GM12872 (cell line): ENCODE measurements around the gene DBH.

Experiments used
- CTCF ChIP-seq: IDR thresholded peaks from 3 replicates; pipeline ENCODE4 v1.5.1; 2011; ENCODE audit warnings: low read depth, mild to moderate bottlenecking, low read length, moderate library complexity; ENCODE audit not compliant: insufficient read depth

Gene DBH

DNA sequence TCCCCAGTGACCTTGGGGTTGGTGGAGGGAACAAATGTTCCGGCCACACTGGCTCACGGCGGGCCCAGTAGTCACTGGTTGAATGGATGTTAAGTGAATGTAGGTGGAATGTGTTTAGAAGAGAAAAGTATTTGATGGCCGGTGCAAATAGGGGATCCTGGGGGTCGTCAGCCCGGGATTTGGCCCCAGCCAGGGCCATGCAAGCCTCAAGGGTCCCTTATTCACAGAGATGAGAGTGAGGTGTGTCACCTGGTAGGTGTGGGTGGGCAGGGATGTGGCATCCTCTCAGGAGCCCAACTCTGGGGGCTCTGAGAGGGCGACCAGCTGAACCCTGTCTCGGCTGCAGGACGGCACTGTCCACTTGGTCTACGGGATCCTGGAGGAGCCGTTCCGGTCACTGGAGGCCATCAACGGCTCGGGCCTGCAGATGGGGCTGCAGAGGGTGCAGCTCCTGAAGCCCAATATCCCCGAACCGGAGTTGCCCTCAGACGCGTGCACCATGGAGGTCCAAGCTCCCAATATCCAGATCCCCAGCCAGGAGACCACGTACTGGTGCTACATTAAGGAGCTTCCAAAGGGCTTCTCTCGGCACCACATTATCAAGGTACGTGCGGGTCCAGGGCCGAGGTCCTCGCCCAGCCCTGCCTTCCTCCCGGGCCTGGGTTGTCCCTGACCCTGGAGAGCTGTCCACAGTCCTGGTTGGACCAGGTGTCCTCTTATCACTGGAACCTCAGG, 5.9 kb downstream of the DBH start:
- no peak for TF ChIP-seq CTCF

DNA sequence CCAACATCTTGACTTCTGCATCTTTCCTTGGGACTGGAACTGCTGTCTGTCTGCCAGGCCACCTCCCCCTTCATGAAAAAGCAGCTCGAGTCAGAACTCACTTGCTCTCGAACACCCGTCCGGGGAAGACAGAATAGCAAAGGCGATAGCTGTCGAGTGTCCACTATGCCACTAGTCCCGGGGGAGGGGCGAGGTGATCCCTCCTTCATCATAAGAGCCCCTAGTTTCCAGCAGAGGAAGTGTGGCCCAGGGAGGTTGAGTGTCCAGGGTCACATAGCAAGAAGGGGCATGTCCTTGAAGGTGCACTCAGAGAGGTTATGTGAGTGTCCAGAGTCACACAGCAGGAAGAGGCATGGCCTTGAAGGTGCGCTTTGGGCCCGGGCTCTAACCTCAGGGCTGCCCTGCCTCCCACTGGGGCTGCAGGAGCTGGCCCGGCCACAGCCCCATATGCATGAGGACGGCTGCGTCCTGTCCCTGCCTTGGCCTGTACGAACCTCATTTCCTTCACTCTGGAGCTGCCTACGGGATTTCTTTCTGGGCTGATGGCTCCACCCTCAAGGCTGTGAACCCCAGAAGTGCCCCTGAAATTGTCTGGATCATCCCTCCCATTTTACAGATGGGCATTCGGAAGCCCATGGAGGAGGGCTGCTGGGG, 6.7 kb downstream of the DBH start:
- TF ChIP-seq CTCF: no peak

- TF ChIP-seq CTCF: no peak
Observed at GRCh38 chr9:133643362-133643755, 7.2 kb downstream of the DBH start.

DNA sequence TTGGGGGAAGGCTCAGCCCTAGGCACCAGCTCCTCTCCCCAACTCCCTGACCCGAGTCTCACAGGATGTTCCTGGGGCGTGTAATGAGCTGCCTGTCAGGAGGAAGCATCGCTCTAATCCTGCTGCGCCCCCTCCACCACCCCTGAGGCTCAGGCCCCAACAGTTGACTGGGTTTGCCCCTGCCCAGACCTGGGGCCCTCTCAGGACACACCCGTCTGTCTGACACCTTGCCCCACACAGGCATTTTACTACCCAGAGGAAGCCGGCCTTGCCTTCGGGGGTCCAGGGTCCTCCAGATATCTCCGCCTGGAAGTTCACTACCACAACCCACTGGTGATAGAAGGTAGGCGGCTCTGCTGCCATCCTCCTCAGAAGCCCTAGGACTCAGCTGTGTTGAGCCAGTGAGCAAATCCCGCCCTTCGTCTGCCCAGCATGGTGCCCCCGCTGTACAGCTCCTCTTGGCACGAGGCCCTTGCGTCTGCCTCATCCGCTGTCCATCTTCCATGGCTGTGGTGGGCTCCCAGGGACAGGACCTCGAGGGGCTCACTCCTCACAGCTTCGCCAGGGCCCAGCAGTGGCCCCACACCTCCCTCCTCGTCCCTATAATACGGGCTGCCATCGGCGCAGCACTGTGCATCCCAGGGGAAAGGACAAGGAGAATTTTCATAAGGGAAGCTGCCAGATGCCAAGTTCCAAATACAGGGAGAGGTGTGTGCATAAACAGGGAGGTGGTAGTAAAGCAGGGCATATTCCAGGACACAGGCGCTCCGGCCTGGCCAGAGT, 8.0 kb downstream of the DBH start:
- TF ChIP-seq CTCF: no peak

DNA sequence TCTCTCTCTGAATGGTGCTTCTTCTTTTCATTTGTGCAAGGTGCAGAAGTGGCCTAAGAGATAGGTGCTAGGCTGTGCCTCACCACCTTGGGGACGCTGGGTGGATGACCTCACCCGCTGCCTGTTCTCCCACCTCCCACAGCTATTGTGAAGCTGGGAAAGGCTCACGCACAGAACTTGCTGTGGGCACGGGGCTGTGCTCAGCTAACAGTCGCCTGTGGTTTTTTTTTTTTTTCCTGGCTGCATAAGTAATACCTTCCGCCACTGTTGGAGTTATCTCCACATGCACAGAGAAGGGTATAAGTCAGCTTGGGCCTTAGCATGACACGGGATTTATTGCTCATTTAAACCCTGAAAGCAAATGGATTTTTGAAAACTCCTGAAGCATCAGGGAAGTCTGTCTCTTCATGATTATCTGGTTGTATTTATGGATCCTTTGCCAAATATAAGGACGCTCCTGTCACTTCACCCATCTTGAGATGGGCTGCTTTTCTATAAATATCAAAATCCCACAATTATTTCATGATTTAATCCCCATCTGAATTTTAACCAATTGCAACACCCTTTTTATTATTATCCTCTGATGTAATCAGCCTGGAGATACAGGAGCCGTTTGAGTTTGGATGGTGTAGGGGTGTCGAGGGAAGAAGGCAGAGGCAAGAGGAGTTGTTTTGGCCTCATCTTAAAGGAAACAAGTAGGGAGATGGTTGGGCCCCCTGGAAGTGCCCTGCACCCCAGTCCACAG, 9.0 kb downstream of the DBH start:
- TF ChIP-seq CTCF: no peak

GRCh38 chr9:133647148-133647547, 11.0 kb downstream of the DBH start:
- no peak for TF ChIP-seq CTCF
